Ecto neural progenitor cell (in vitro differentiated cells): ENCODE measurements around the gene KRTAP10-11.
"Not testable (repeated sequence)": the region's sequence is repeated elsewhere in the genome, so short reads cannot be mapped to it uniquely, and the experiment has no call there.

ENCODE experiments used
- DNase-seq: peaks from one replicate; pipeline ENCODE4 v3.0.0-alpha.2; 2018; ENCODE audit warnings: low spot score

Gene KRTAP10-11

GRCh38 chr21:44614961-44615391, 31.2 kb upstream of the KRTAP10-11 start:
- DNase-seq: no peak

GRCh38 chr21:44615466-44615865, 30.7 kb upstream of the KRTAP10-11 start:
- no peak for DNase-seq

GRCh38 chr21:44615911-44616590, 30.2 kb upstream of the KRTAP10-11 start:
- DNase-seq: no peak

GRCh38 chr21:44616591-44616926, 29.7 kb upstream of the KRTAP10-11 start:
- DNase-seq: no peak

- DNase-seq: peak; percentile 50
Observed at GRCh38 chr21:44617071-44617501, 29.1 kb upstream of the KRTAP10-11 start.

- no peak for DNase-seq
Observed at GRCh38 chr21:44618504-44618903, 27.7 kb upstream of the KRTAP10-11 start.

- no peak for DNase-seq
Observed at GRCh38 chr21:44618909-44619308, 27.3 kb upstream of the KRTAP10-11 start.

- no peak for DNase-seq
Observed at GRCh38 chr21:44619886-44620285, 26.3 kb upstream of the KRTAP10-11 start.

GRCh38 chr21:44623575-44623974, 22.6 kb upstream of the KRTAP10-11 start:
- DNase-seq: no peak

- no peak for DNase-seq
Observed at GRCh38 chr21:44625756-44626155, 20.5 kb upstream of the KRTAP10-11 start.

- DNase-seq: no peak
Observed at GRCh38 chr21:44626262-44626661, 20.0 kb upstream of the KRTAP10-11 start.

- DNase-seq: no peak
Observed at GRCh38 chr21:44626673-44627143, 19.5 kb upstream of the KRTAP10-11 start, which contains the start of gene KRTAP10-9. Gene KRTAP10-9, plus strand, starts transcription at chr21:44627093. Its CDS starts 79 bp downstream, at chr21:44627172.

- not testable (repeated sequence) for DNase-seq
Observed at GRCh38 chr21:44627181-44627822, 18.9 kb upstream of the KRTAP10-11 start.

GRCh38 chr21:44627831-44628233, 18.4 kb upstream of the KRTAP10-11 start:
- DNase-seq: peak; percentile 48

GRCh38 chr21:44628707-44629391, 17.4 kb upstream of the KRTAP10-11 start:
- peak; percentile 36 for DNase-seq

- DNase-seq: peak; percentile 7
Observed at GRCh38 chr21:44630440-44630839, 15.8 kb upstream of the KRTAP10-11 start.

GRCh38 chr21:44632067-44632466, 14.1 kb upstream of the KRTAP10-11 start:
- no peak for DNase-seq

GRCh38 chr21:44636209-44637017, 9.8 kb upstream of the KRTAP10-11 start:
- DNase-seq: peak; percentile 36

- DNase-seq: peak; percentile 54
Observed at GRCh38 chr21:44637018-44637850, 9.0 kb upstream of the KRTAP10-11 start, which contains the start of gene KRTAP10-10. Gene KRTAP10-10, plus strand, starts transcription at chr21:44637356. Its CDS starts 62 bp downstream, at chr21:44637418.

GRCh38 chr21:44637851-44638348, 8.3 kb upstream of the KRTAP10-11 start:
- not testable (repeated sequence) for DNase-seq
